Liver (tissue), 9 donors: Measurements from ENCODE around the gene UGT1A7. TPM values are rescaled to one million over a fixed set of nuclear protein-coding genes. Genes with fewer than 3 reads are reported as not detected.

Experiments used
- DNase-seq: peaks from one replicate; pipeline ENCODE4 v3.0.0-alpha.2; 2017; ENCODE audit warnings: low spot score
- H3K27ac ChIP-seq, 2 donors: one replicate each; pipeline ENCODE4 v1.7.0; 2013; ENCODE audit warnings: inconsistent platforms in 2 of 2, low read length in 2 of 2, control low read depth in 1 of 2, low read depth in 1 of 2, mild to moderate bottlenecking in 1 of 2
- H3K27me3 ChIP-seq, 4 donors: one replicate each; pipeline versions ENCODE4 v1.6.1 to v1.7.0; 2013; ENCODE audit warnings: low read length in 3 of 4, inconsistent platforms in 1 of 4, mild to moderate bottlenecking in 1 of 4, moderate library complexity in 1 of 4; ENCODE audit not compliant: control insufficient read depth in 4 of 4, insufficient read depth in 4 of 4
- H3K36me3 ChIP-seq, 4 donors: one replicate each; pipeline versions ENCODE4 v1.6.1 to v1.7.0; 2013; ENCODE audit warnings: low read length in 3 of 4, mild to moderate bottlenecking in 3 of 4, low read depth in 1 of 4, moderate library complexity in 1 of 4; ENCODE audit not compliant: control insufficient read depth in 4 of 4, insufficient read depth in 3 of 4
- H3K4me1 ChIP-seq, 4 donors: one replicate each; pipeline versions ENCODE4 v1.6.1 to v1.7.0; 2013; ENCODE audit warnings: low read length in 3 of 4, mild to moderate bottlenecking in 3 of 4, moderate library complexity in 1 of 4; ENCODE audit not compliant: control insufficient read depth in 4 of 4, insufficient read depth in 4 of 4
- H3K4me3 ChIP-seq, 3 donors: one replicate each; pipeline versions ENCODE4 v1.6.1 to v1.7.0; 2013; ENCODE audit warnings: low read length in 3 of 3, control low read depth in 1 of 3, low read depth in 1 of 3, mild to moderate bottlenecking in 1 of 3
- H3K9ac ChIP-seq, 2 donors: one replicate each; pipeline ENCODE4 v1.7.0; 2013; ENCODE audit warnings: low read length in 2 of 2, mild to moderate bottlenecking in 2 of 2, moderate library complexity in 2 of 2, control low read depth in 1 of 2, low read depth in 1 of 2
- H3K9me3 ChIP-seq, 4 donors: one replicate each; pipeline versions ENCODE4 v1.6.1 to v1.7.0; 2013; ENCODE audit warnings: low read length in 3 of 4; ENCODE audit not compliant: control insufficient read depth in 4 of 4
- EGR1 ChIP-seq, 2 donors: IDR thresholded peaks; 2 replicates each; pipeline ENCODE4 v1.6.1; 2016 to 2018; ENCODE audit warnings: antibody characterized with exemption in 2 of 2, low read depth in 2 of 2
- FOXA2 ChIP-seq: IDR thresholded peaks from 2 replicates; pipeline ENCODE4 v1.6.1; 2016; ENCODE audit warnings: antibody characterized with exemption
- GABPA ChIP-seq, 2 donors: IDR thresholded peaks in 1 of 2; conservative IDR thresholded peaks in 1 of 2; 2 replicates each; pipeline ENCODE4 v1.6.1; 2016; ENCODE audit warnings: antibody characterized with exemption in 2 of 2, mild to moderate bottlenecking in 1 of 2, moderate library complexity in 1 of 2
- HNF4A ChIP-seq, 2 donors: conservative IDR thresholded peaks; 2 replicates each; pipeline ENCODE4 v1.6.1; 2016; ENCODE audit warnings: antibody characterized with exemption in 2 of 2, mild to moderate bottlenecking in 2 of 2
- JUND ChIP-seq, 2 donors: IDR thresholded peaks; 2 replicates each; pipeline ENCODE4 v1.6.1; 2016; ENCODE audit warnings: antibody characterized with exemption in 2 of 2
- NR2F2 ChIP-seq: IDR thresholded peaks from 2 replicates; pipeline ENCODE4 v1.6.1; 2016; ENCODE audit warnings: antibody characterized with exemption
- RAD21 ChIP-seq, 2 donors: IDR thresholded peaks; 2 replicates each; pipeline ENCODE4 v1.6.1; 2016; ENCODE audit warnings: antibody characterized with exemption in 2 of 2, mild to moderate bottlenecking in 2 of 2
- RXRA ChIP-seq, 2 donors: IDR thresholded peaks; 2 replicates each; pipeline ENCODE4 v1.6.1; 2017 to 2018; ENCODE audit warnings: antibody characterized with exemption in 2 of 2, mild to moderate bottlenecking in 1 of 2
- SP1 ChIP-seq: IDR thresholded peaks from 2 replicates; pipeline ENCODE4 v1.6.1; 2018; ENCODE audit warnings: antibody characterized with exemption, mild to moderate bottlenecking
- TAF1 ChIP-seq: conservative IDR thresholded peaks from 2 replicates; pipeline ENCODE4 v1.6.1; 2016; ENCODE audit warnings: antibody characterized with exemption, mild to moderate bottlenecking
- YY1 ChIP-seq: IDR thresholded peaks from 2 replicates; pipeline ENCODE4 v1.6.1; 2016; ENCODE audit warnings: antibody characterized with exemption, mild to moderate bottlenecking
- WGBS: extraction: QIAGEN DNeasy Blood & Tissue Kit; methylation state at CpG from one replicate; pipeline ENCODE4 v1.1.7; 2013; 5-methylcytosine and 5-hydroxymethylcytosine counted together
- polyA plus RNA-seq, 2 donors: library from polyadenylated mRNA; stranded (reverse) in 1 of 2; unstranded in 1 of 2; fragments of 200-250 nt in 1 of 2; fragments of >200 nt in 1 of 2; fragmentation: Nextera tagmentation in 1 of 2; extraction: Ambion mirVana in 1 of 2; gene quantifications; one replicate each; pipeline versions ENCODE4 v1.2.1 to v1.2.3, GENCODE V29; 2013 to 2015
- total RNA-seq, 2 donors: library from RNA; depleted of rRNA; stranded (reverse); fragments of >200 nt; gene quantifications; one replicate each; pipeline ENCODE4 v1.2.3, GENCODE V29; 2014
- TF ChIP-seq, protein P1 (sequence below): IDR thresholded peaks from 2 replicates; pipeline ENCODE4 v1.6.1; 2016; ENCODE audit warnings: antibody characterized with exemption
- TF ChIP-seq, protein P2 (sequence below): fragments of 150-350 bp; IDR thresholded peaks from 2 replicates; pipeline ENCODE4 v1.5.1; 2017; ENCODE audit warnings: improper control_type of control experiment, low read depth, low read length; ENCODE audit not compliant: missing input control
- TF ChIP-seq, protein P3 (sequence below): IDR thresholded peaks from 2 replicates; pipeline ENCODE4 v1.6.1; 2016; ENCODE audit warnings: antibody characterized with exemption
- TF ChIP-seq, protein P4 (sequence below): IDR thresholded peaks from 2 replicates; pipeline ENCODE4 v1.6.1; 2016; ENCODE audit warnings: antibody characterized with exemption
- donor health status: healthy.
- donor health status: healthy.
- donor health status: healthy.
- donor health status: healthy.
- donor health status: healthy.

Gene UGT1A7
- total and polyA plus RNA-seq, 4 donors, result 0.02 to 2.2 (median 0.38) TPM; not detected in 1

DNA sequence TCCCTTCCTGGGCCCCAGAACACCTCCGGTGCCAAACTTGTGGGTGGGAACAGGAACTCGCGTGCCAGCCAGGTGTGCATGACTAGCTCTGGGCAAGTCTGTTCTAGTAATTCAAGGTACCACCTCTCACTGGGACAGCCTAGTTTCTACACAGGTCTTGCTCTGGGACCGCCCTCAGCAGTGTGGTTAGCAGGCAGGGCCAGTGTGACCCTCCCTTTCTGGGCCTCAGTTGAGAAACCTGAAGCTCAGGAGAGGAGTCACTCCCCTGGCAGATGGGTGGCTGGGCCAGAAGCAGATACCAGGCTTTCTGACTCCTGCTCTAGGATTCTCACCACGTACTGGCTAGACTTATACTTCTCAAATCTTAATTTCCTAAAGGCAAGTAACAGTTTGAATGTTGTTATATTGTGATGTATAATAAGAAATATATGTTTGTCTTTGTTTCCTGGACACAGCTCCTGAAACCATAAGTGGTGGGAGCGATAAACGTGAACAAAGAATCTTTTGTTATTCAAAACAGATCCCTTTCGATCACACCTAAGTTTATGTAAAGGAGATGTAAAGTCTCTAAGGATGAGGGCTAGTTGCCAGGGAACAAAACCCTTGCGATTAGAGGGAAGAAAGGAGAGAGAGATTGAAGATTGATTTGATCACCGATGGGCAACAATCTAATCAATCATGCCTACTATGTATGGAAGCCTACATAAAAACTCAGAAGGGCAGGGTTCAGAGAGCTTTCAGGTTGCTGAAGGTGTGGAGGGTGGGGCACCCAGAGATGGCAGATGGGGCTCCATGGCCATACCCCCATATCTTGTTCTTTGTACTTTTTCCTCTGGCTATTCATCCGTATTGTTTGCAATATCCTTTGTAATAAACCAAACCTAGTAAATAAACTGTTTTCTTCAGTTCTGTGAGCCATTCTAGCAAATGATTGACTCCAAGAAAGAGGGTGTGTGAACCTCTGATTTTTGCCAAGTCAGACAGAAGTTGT is 10.0 kb downstream of the UGT1A7 start:
- WGBS, result 82% methylated on average over 11 of the region's 11 CpGs
- TF ChIP-seq YY1 (no peak), RAD21 (IDR thresholded peaks at IDR 0.05) (no peak), JUND (IDR thresholded peaks at IDR 0.05) (no peak), NR2F2 (no peak), GABPA (IDR thresholded peaks at IDR 0.05 in 1 of 2, conservative IDR thresholded peaks at IDR 0.05 in 1 of 2) (no peak)
- TF ChIP-seq, protein P1, sequence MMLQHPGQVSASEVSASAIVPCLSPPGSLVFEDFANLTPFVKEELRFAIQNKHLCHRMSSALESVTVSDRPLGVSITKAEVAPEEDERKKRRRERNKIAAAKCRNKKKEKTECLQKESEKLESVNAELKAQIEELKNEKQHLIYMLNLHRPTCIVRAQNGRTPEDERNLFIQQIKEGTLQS, result no peak
- TF ChIP-seq, protein P2, sequence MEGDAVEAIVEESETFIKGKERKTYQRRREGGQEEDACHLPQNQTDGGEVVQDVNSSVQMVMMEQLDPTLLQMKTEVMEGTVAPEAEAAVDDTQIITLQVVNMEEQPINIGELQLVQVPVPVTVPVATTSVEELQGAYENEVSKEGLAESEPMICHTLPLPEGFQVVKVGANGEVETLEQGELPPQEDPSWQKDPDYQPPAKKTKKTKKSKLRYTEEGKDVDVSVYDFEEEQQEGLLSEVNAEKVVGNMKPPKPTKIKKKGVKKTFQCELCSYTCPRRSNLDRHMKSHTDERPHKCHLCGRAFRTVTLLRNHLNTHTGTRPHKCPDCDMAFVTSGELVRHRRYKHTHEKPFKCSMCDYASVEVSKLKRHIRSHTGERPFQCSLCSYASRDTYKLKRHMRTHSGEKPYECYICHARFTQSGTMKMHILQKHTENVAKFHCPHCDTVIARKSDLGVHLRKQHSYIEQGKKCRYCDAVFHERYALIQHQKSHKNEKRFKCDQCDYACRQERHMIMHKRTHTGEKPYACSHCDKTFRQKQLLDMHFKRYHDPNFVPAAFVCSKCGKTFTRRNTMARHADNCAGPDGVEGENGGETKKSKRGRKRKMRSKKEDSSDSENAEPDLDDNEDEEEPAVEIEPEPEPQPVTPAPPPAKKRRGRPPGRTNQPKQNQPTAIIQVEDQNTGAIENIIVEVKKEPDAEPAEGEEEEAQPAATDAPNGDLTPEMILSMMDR, result no peak
- TF ChIP-seq, protein P3, sequence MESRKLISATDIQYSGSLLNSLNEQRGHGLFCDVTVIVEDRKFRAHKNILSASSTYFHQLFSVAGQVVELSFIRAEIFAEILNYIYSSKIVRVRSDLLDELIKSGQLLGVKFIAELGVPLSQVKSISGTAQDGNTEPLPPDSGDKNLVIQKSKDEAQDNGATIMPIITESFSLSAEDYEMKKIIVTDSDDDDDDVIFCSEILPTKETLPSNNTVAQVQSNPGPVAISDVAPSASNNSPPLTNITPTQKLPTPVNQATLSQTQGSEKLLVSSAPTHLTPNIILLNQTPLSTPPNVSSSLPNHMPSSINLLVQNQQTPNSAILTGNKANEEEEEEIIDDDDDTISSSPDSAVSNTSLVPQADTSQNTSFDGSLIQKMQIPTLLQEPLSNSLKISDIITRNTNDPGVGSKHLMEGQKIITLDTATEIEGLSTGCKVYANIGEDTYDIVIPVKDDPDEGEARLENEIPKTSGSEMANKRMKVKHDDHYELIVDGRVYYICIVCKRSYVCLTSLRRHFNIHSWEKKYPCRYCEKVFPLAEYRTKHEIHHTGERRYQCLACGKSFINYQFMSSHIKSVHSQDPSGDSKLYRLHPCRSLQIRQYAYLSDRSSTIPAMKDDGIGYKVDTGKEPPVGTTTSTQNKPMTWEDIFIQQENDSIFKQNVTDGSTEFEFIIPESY, result no peak
- H3K9ac ChIP-seq, result peak overlapping the region in 1 of 2 donors; percentile 57
- H3K9me3 ChIP-seq, result no peaks in the 10 kb centered on the region
- no peaks in the 10 kb centered on the region for H3K36me3 ChIP-seq
- no peak overlapping the region for H3K4me3 ChIP-seq
- DNase-seq, result no peak
- no peaks in the 10 kb centered on the region for H3K27me3 ChIP-seq
- peak overlapping the region; percentile 53 to 76 for H3K27ac ChIP-seq
- H3K4me1 ChIP-seq, result peaks cover 0 to 40% (median 29%) of the 10 kb centered on the region in 4 donors

DNA sequence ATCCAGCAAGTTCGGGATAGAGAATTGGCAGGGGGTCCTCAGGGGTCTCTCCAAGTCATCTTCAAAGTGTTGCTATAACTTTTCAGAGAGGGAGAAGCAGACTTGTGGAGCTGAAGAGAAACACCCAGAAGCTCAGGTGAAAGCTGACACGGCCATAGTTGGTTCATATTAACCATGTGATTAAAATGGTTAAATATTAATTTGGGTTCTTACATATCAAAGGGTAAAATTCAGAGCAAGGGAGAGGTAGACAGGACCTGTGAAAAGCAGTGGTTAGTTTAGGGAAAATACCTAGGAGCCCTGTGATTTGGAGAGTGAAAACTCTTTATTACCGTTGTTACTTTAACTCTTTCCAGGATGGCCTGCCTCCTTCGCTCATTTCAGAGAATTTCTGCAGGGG is 10.9 kb downstream of the UGT1A7 start, which contains the start of gene UGT1A6:
TSS of gene UGT1A6 (plus strand) at position 243 of the 400 bp plus-strand sequence. CDS start at position 358, 115 bp downstream.
- H3K9me3 ChIP-seq, result no peaks in the 10 kb centered on the region
- peaks cover 0 to 40% (median 30%) of the 10 kb centered on the region in 4 donors for H3K4me1 ChIP-seq
- peak within 1 kb of the TSS; percentile 3 to 56 (median 38) for H3K4me3 ChIP-seq
- peak within 1 kb of the TSS; percentile 53 to 76 for H3K27ac ChIP-seq
- peak within 1 kb of the TSS in 1 of 2 donors; percentile 57 for H3K9ac ChIP-seq
- no peaks in the 10 kb centered on the region for H3K27me3 ChIP-seq
- WGBS, result 32% methylated on average over 4 of the region's 4 CpGs
- no peak for DNase-seq
- H3K36me3 ChIP-seq, result no peaks in the 10 kb centered on the region
- no peak for TF ChIP-seq JUND (IDR thresholded peaks at IDR 0.05)
- TF ChIP-seq, protein P1, result no peak
- peak; percentile 13 for TF ChIP-seq FOXA2
- TF ChIP-seq, protein P2, result no peak
- peak; percentile 93 for TF ChIP-seq YY1
- TF ChIP-seq, protein P3, result peak; percentile 53
- TF ChIP-seq RAD21 (IDR thresholded peaks at IDR 0.05), result peak in 1 of 2 donors; percentile 22
- TF ChIP-seq TAF1, result no peak
- TF ChIP-seq, protein P4, sequence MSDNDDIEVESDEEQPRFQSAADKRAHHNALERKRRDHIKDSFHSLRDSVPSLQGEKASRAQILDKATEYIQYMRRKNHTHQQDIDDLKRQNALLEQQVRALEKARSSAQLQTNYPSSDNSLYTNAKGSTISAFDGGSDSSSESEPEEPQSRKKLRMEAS, result no peak
- TF ChIP-seq EGR1 (IDR thresholded peaks at IDR 0.05; ENCODE audit: low read depth in 2 of 2), result no peak
- TF ChIP-seq SP1, result peak; percentile 51
- no peak for TF ChIP-seq GABPA (IDR thresholded peaks at IDR 0.05 in 1 of 2, conservative IDR thresholded peaks at IDR 0.05 in 1 of 2)
- peak; percentile 60 to 84 for TF ChIP-seq HNF4A (conservative IDR thresholded peaks at IDR 0.05)
- TF ChIP-seq NR2F2, result no peak
- peak; percentile 17 to 74 for TF ChIP-seq RXRA (IDR thresholded peaks at IDR 0.05)
